Stimulated activated CD4-positive, alpha-beta T cell treated with anti-CD3 and anti-CD28 coated beads, Interleukin-2, amount 100 ng/mL, for 4 hours (primary cell): ENCODE results near the gene OR1B1.
"Not testable (repeated sequence)": the region's sequence is repeated elsewhere in the genome, so short reads cannot be mapped to it uniquely, and the experiment has no call there.

Experiments
- DNase-seq: peaks from one replicate; pipeline ENCODE4 v3.0.0-alpha.2; 2020; ENCODE audit warnings: low read depth

The OR1B1 gene

DNA sequence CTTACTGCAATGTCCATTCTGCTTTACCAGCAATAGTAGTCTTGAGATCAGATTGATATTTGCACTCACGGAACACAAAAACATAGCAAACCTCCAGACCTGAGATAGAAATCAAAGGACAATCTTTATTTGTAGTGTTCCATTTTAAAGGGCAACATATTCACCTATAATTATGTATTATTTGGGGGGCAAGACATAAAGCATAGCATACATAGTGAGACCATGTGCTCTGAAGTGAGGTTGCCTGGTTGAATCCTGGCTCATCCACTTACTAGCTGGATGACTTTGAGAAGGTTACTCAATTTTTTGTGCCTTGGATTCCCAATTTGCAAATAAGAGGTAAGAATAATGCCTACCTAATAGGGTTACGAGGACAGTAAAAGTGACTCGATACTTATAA lies at the start of gene OR1B1:
OR1B1 (minus strand) TSS at position 101 of the 400 bp plus-strand sequence.
- no peak for DNase-seq

- DNase-seq = no peak
Observed at GRCh38 chr9:122695696-122696095, 38.3 kb upstream of the OR1B1 start.

GRCh38 chr9:122684851-122685250 lies 27.4 kb upstream of the OR1B1 start:
- no peak for DNase-seq

DNA sequence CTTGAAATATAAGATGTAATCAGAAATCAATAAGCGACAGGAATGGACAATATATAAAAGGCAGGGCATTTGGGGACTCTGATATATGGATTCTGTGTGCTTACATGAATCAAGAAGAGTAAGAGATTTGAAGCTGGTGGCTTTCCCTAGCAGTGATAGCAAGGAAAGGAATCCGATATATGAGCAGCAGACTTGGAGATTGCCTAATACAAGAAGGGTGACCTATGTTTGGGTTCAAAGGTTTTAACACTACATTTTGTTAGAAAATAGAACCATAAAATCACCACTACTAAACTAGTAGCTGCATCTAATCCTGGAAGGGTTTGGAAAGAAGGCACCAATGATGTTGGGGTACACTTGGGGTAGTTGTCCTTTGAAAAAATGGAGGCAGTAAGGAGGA lies 15.1 kb upstream of the OR1B1 start:
- DNase-seq = no peak

DNA sequence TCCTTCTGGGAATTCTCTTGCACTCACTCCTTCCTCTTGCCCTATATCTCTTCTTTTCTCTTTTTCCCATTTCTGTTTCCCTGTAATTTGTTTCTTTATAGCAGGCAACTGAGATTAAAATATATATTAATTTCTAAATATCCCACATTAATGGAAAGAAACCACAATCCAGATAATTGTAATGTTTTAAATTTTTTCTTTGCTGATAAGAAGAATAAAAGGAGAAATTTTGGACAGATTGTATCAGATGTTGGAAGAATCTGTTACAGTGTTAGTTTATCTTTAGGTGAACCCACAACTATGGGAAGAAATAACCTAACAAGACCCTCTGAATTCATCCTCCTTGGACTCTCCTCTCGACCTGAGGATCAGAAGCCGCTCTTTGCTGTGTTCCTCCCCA lies 4.0 kb upstream of the OR1B1 start, which contains the start of gene OR1L1:
OR1L1 (plus strand) TSS at position 301 of the 400 bp plus-strand sequence; CDS start at position 301, 0 bp downstream.
- no peak for DNase-seq

GRCh38 chr9:122656378-122656777 lies 1.0 kb downstream of the OR1B1 start:
- DNase-seq = no peak

- DNase-seq = no peak
Observed at GRCh38 chr9:122642226-122642625, 15.2 kb downstream of the OR1B1 start.

- no peak for DNase-seq
Observed at GRCh38 chr9:122619996-122620395, 37.4 kb downstream of the OR1B1 start.

- DNase-seq = no peak
Observed at GRCh38 chr9:122614362-122614761, 43.1 kb downstream of the OR1B1 start, which contains the start of gene OR1Q1. Gene OR1Q1, plus strand, starts transcription at chr9:122614738. Its CDS starts 0 bp downstream, at chr9:122614738.

- no peak for DNase-seq
Observed at GRCh38 chr9:122609804-122610203, 47.6 kb downstream of the OR1B1 start.

- no peak for DNase-seq
Observed at GRCh38 chr9:122606587-122606986, 50.8 kb downstream of the OR1B1 start.

GRCh38 chr9:122605691-122606090 lies 51.7 kb downstream of the OR1B1 start:
- no peak for DNase-seq

- not testable (repeated sequence) for DNase-seq
Observed at GRCh38 chr9:122583284-122583683, 74.1 kb downstream of the OR1B1 start, which contains the start of gene OR1L8. Gene OR1L8, minus strand, starts transcription at chr9:122583384. Its CDS starts 14,907 bp downstream, at chr9:122568477.

DNA sequence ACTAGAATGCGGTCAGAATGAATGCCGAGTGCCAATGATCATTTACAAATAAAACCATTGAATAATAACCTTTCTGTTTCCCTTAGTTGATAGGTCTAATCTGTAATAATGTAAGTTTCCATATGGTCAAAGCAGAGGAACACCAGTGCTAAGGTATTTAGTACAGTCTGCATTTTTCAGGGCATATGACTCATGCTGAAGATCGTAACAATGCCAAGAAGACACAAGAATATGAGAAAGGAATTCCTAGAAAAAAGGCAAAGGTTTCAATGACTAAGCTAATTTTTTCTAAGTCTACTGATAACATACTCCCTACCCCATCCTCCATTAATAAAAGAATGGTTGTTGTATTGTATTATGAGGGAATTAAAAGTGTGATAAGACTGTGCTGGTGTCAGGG lies 77.1 kb downstream of the OR1B1 start:
- no peak for DNase-seq

DNA sequence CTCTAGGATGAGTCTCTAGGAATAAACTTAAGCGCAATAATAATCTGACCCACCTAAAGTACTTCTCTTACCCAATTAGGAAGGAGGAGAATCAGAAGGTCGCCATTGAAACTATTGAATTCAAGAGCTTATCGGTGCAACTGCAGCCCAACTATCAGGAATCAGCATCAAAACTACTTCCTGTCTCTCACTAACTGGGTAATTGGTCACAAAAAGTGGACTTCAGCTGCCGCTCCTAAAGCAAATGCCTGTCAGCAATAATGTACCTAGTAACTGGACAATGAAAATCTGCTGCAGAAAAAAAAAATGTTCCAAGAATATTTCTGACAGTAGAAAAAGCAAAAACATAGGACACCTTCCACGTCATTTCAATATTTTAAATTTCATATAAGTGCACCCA lies 77.6 kb downstream of the OR1B1 start:
- no peak for DNase-seq
